Loucy (cell line): Measurements from ENCODE around the gene PAFAH2.

Source experiments
- EZH2phosphoT487 ChIP-seq: fragments of 200-600 bp; IDR thresholded peaks from 2 replicates; pipeline ENCODE4 v1.6.1; 2018; ENCODE audit warnings: antibody characterized with exemption, mild to moderate bottlenecking, moderate library complexity, borderline replicate concordance
- TF ChIP-seq, protein P1 (sequence below): fragments of 200-600 bp; sonication (generic); conservative IDR thresholded peaks from 2 replicates; pipeline ENCODE4 v1.5.1; 2014; ENCODE audit warnings: mild to moderate bottlenecking, antibody characterized with exemption, low read length

DNA sequence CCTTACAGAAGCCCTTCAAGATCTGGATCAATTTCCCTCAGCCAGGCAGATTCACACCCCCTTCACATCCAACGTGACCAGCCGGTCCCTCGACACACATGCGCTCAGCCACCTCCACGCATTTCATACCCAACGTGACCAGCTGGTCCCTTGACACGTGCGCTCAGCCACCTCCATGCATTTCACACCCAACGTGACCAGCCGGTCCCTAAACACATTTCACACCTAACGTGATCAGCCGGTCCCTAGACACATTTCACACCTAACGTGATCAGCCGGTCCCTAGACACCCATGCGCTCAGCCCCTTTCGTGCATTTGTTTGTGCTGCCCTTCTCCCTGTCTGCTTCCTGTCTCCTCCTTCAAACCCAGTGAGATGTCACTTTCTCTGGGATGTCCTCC, 8.8 kb upstream of the PAFAH2 start:
- TF ChIP-seq, protein P1, sequence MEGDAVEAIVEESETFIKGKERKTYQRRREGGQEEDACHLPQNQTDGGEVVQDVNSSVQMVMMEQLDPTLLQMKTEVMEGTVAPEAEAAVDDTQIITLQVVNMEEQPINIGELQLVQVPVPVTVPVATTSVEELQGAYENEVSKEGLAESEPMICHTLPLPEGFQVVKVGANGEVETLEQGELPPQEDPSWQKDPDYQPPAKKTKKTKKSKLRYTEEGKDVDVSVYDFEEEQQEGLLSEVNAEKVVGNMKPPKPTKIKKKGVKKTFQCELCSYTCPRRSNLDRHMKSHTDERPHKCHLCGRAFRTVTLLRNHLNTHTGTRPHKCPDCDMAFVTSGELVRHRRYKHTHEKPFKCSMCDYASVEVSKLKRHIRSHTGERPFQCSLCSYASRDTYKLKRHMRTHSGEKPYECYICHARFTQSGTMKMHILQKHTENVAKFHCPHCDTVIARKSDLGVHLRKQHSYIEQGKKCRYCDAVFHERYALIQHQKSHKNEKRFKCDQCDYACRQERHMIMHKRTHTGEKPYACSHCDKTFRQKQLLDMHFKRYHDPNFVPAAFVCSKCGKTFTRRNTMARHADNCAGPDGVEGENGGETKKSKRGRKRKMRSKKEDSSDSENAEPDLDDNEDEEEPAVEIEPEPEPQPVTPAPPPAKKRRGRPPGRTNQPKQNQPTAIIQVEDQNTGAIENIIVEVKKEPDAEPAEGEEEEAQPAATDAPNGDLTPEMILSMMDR = no peak
- TF ChIP-seq EZH2phosphoT487 = no peak
